Activated T-helper 1 cell treated with anti-CD3 and anti-CD28 coated beads, Interleukin-2, amount 50 U/mL, for 16 hours (primary cell): ENCODE data around the gene HSPA2.
"Not testable (repeated sequence)": the region's sequence is repeated elsewhere in the genome, so short reads cannot be mapped to it uniquely, and the experiment has no call there.

Experiments used
- DNase-seq, 2 donors: peaks; one replicate each; pipeline ENCODE4 v3.0.0-alpha.2; 2020; ENCODE audit warnings: low read depth in 1 of 2, low spot score in 1 of 2

Gene HSPA2

GRCh38 chr14:64558216-64558615, 17.7 kb downstream of the HSPA2 start:
- DNase-seq, result not testable (repeated sequence)

DNA sequence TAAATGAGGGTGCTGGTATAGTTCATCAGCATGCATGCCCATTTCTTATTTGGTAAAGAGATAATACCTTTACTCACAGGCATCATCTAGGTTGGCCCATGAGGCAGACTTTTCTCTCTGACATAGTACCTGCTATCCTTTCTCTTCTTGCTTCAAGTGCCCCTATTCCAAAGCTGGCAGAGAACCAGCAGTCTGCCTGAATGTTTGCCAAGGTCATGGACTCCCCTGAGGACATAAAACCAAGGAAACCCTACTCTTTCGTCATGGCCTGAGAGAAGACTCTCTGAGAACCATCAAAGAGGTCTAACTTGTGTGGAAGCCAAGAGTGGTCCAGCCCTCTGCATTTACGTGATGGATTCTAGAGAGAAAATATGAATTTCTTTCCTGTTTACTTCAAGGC, 21.1 kb downstream of the HSPA2 start:
- no peak for DNase-seq

GRCh38 chr14:64562436-64562835, 21.9 kb downstream of the HSPA2 start:
- DNase-seq, result no peak

DNA sequence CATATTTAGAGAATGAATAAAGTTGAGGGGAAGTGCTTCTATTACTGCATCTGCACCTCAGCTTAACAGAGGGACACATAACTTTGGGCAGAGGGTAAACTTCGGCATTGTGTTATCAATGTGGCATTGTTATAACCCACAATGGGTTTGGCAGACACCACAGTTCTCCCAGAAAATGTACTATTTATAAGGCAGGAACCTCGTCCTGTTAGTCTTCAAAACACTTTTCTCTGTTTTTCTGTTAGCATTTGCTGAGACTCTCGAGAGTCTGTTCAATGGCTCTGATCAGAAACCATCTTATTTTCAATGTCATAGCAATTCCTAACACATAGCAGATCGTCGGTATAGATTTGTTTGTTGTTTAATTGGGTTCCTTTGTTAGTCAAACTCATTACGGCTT, 23.2 kb downstream of the HSPA2 start:
- no peak for DNase-seq

- no peak for DNase-seq
These were observed 26.1 kb downstream of the HSPA2 start for GRCh38 chr14:64566651-64567122.

GRCh38 chr14:64569138-64569631, 28.6 kb downstream of the HSPA2 start:
- DNase-seq, result no peak

DNA sequence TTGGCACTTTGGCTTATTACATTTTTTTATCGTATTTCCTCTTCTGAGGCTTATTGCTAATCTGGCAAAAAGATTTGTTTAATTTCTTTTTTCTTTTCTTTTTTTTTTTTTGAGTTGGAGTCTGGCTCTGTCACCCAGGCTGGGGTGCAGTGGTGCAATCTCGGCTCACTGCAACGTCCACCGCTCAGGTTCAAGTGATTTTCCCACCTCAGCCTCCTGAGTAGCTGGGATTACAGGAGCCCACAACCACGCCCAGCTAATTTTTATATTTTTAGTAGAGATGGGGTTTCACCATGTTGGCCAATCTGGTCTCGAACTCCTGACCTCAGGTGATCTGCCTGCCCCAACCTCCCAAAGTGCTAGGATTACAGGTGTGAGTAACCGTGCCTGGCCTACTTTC, 29.1 kb downstream of the HSPA2 start:
- DNase-seq, result not testable (repeated sequence)

- DNase-seq, result no peak
These were observed 32.0 kb downstream of the HSPA2 start for GRCh38 chr14:64572386-64573104.

GRCh38 chr14:64573109-64573508, 32.6 kb downstream of the HSPA2 start:
- DNase-seq, result no peak

DNA sequence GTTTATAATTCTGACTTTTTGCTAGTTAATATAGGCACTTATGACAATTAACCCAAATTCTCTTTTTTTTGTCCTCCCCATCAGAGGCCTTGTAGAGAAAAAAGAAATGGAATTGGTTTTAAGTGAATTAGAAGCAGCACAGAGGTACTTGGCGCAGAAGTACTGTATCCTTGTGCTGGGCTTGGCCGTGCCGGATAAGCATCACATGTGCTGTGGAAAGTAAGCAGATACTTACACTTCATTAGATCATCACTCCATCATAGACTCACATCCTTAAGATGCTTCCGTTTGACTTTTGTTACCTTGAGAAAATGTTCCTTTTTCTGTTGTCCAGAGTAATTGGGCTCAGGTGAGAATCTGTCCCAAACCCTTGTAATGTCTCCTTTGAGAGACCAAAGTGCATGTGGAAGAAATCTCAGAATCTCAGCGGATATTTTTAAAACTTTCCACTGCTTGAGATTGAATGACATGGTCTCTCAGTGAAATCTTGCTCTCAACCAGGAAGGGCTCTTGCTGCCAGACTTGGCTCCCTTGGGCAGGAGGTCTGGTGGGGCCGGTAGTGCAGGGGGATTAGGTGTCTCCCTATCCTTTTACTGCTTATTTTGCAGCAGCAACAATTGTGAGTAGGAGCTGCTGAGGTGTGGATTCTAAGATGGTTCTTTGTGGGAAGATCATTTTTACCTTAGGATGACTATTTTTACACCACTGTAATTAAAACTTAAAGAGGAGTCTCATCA, 34.0 kb downstream of the HSPA2 start:
- DNase-seq, result no peak

DNA sequence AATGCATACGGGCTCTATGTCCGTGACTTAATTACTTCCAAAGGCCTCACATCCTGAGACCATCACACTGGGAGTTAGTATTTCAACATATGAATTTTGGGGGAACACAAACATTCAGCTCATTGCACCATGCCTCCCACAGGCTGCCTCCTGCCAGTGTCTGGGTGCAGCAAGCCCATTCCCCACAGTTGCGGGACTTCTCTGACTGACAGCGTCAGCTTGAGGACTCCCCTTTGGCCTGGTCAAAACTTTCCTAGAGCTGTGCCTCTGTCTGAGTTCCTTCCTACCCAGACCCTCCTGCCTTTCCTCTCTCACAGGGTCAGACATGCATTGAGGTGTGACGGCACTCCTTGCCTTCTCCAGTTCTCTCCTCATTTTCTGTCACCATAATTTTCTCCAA, 36.7 kb downstream of the HSPA2 start:
- DNase-seq, result no peak

DNA sequence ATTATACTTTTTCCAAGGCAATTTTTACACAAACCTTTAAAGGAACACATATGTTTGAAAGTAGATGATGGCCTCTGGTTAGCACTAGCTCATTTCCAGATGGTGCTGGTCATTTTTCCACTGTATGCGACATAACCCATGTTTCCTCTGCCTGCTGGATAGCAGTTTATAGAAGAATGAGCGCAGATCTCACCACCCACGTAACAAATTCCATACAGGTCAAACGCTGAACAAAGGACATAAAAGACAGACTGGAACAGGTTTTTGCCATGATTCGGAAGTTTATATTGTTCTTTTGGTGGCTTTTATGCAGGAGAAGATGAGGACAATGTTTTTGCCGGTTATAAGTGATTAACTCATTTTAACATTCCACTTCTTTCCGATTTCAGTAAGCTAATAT, 39.9 kb downstream of the HSPA2 start:
- no peak for DNase-seq

- no peak for DNase-seq
These were observed 40.8 kb downstream of the HSPA2 start for GRCh38 chr14:64581363-64581762.

DNA sequence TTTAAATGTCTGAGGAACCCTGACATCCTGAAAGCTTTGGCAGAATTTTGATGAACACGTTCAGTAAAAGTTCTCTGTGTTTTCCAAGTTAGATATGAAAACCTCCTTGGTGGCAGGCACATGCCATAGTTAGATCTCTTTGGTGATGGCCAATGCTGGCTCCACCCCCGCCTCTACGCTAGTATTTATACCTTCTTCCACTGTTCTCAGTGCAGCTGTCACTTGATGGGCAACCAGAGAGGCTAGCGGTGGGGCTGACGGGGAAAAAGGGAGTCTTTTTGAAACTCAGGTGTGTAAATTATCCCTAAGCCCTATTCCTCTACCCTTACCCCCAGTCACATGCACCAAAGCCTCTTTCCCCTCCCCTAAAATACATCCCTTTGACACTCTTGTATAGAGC, 41.3 kb downstream of the HSPA2 start:
- no peak for DNase-seq

- no peak for DNase-seq
These were observed 43.6 kb downstream of the HSPA2 start for GRCh38 chr14:64584190-64584589.

GRCh38 chr14:64591809-64592208, 51.3 kb downstream of the HSPA2 start:
- DNase-seq, result no peak
